ENCODE measurements around the gene TFF2. TPM values are rescaled to one million over a fixed set of nuclear protein-coding genes. Genes with fewer than 3 reads are reported as not detected.

Gene TFF2
- total RNA-seq, 1 donor, result not detected

DNA sequence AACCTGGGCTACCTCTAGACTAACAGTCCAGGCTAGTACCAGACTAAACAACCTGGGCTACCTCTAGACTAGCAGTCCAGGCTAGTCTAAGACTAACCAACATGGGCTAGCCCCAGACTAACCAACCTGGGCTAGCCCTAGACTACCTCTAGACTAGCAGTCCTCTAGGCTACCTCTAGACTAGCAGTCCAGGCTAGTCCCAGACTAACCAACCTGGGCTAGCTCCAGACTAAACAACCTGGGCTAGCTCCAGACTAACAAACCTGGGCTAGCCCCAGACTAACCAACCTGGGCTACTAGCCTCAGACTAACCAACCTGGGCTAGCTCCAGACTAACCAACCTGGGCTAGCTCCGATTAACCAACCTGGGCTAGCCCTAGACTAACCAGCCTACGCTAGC, 2.0 kb downstream of the TFF2 start:
- Histone ChIP-seq H3K9me3 (ENCODE audit: low read depth, low read length) (no peaks in the 10 kb centered on the region), H3K4me3 (ENCODE audit: low read length) (no peak overlapping the region), H3K4me1 (ENCODE audit: insufficient read depth, low read length) (no peaks in the 10 kb centered on the region), H3K27me3 (ENCODE audit: insufficient read depth, low read length) (no peaks in the 10 kb centered on the region)

DNA sequence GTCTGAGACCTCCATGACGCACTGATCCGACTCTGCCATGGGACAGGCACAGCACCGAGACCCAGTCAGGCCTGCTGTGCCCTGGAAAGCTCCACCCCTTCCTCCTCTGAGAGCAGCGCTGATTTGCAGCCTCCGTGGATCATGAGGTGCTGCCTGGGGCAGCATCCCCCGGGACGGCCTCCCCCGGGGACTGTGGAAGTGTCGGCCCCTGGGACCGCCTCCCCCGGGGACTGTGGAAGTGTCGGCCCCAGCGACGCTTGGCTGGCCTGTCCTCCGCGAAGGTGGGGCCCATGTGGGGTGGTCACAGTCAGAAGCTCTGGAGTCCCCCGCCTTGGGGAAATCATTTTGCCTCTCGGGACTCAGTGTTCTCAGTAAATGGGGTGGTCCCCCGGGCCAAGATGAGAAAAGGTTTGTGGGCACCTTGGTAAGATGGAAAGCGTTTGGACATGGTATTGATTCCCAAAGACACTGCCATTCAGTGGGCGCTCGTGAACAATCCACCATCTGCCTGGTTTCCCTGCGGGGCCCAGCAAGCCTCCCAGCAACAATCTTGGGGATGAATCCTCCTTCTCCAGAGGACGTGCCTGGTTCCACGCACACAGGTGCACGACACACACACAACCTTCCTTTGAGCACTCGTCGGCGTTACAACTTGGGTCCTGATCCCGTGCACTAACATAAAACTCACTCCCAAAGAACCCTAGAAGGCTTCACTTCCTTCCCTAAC, 3.0 kb downstream of the TFF2 start:
- Histone ChIP-seq H3K4me1 (ENCODE audit: insufficient read depth, low read length) (no peaks in the 10 kb centered on the region), H3K27me3 (ENCODE audit: insufficient read depth, low read length) (no peaks in the 10 kb centered on the region), H3K4me3 (ENCODE audit: low read length) (no peak overlapping the region), H3K9me3 (ENCODE audit: low read depth, low read length) (no peaks in the 10 kb centered on the region)

DNA sequence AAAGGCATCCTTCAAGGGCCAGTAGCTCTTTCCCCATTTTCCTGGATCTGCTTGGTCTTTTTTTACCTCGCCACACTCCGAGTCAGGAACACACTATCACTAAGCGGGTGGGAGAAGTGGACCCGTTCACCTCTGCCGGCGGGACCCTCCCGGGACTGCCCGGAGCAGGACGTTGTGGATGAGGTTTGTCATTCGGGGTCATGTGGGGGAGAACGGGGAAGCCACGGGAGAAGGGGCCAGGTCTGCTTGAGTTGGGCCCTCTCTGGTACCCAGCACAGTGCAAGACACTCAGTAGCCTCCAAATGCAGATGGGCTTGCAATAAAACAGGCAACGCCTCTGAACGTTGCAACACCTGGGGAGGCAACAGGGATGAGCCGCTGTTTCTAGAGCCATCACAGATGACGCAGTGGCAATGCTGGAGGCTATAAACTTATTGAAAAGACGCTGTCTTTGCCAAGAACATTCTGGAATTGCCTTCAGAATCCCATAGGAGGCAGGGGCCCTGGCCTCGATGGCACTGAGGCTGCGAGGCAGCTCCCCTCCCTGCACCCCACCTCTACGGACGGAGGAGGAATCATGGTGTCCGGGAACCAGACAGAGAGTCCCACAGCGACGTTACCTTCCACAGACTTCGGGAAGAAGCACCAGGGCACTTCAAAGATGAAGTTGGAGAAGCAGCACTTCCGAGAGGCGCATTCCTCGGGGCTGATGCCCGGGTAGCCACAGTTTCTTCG, 3.8 kb downstream of the TFF2 start:
- H3K4me3 ChIP-seq (ENCODE audit: low read length), result no peak overlapping the region
- no peaks in the 10 kb centered on the region for H3K4me1 ChIP-seq (ENCODE audit: insufficient read depth, low read length)
- H3K9me3 ChIP-seq (ENCODE audit: low read depth, low read length), result no peaks in the 10 kb centered on the region
- no peaks in the 10 kb centered on the region for H3K27me3 ChIP-seq (ENCODE audit: insufficient read depth, low read length)

DNA sequence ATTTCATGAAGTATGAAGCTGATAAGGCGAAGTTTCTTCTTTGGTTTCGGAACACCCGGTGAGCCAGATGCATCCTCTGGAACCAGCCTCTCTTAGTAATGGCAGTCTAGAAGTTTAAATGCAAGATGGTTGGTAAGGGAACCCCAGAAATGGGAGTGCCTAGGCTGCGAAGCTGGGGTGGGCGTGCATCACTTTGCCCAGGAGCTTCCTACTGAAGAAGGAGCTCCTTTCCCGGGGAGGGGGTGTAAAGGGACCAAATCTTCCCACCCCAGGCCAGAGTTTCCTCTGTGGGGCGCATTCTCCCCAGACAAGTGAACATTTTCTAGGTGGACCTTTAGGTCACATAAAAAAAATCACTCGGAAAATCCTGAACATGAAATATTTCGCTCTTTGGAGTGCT, 4.4 kb downstream of the TFF2 start:
- Histone ChIP-seq H3K27me3 (ENCODE audit: insufficient read depth, low read length) (no peaks in the 10 kb centered on the region), H3K4me1 (ENCODE audit: insufficient read depth, low read length) (no peaks in the 10 kb centered on the region), H3K9me3 (ENCODE audit: low read depth, low read length) (no peaks in the 10 kb centered on the region), H3K4me3 (ENCODE audit: low read length) (no peak overlapping the region)

DNA sequence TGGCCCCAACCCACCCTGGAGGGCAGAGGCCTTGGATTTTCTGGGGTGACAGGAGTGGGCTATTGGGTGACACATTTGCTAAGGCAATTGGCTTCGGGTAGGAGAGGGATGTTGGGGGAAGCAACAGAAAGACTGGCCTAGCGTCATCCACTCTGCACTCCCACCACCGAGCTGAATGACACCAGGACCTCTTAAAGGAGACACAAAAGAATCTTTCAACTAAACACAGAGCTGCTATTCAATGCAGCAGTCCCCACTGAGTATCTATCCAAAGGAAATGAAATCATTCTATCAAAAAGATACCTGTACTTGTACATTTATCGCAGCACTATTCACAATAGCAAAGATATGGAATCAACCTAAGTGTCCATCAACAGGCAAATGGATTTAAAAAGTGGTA, 6.2 kb downstream of the TFF2 start:
- H3K4me3 ChIP-seq (ENCODE audit: low read length), result no peak overlapping the region
- no peaks in the 10 kb centered on the region for H3K4me1 ChIP-seq (ENCODE audit: insufficient read depth, low read length)
- H3K9me3 ChIP-seq (ENCODE audit: low read depth, low read length), result no peaks in the 10 kb centered on the region
- no peaks in the 10 kb centered on the region for H3K27me3 ChIP-seq (ENCODE audit: insufficient read depth, low read length)

DNA sequence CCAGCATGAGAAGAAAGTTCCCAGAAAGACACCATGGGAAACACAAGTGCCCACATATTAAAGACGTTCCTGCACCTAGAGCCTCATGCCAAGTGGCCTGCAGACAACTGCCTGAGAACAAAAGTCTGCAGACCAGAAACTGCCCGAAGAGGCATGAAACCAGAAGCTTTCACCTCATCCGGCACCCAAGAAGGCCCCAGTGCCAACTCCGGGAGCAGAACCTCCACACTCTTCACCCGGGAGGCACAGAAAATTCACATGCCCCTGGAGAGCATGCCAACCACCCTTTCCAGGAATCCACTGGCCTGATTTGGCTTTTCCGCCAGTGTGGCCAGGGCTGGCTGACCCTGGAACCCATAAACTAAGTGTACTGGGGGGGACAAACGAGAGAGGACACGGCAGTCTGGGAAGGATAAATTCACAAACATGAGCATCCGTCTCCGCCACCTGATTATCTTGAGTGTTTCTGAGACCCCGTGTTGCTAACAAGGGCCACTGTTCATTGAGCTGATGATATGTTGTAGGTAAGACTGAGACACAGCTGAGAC, 6.8 kb downstream of the TFF2 start:
- no peaks in the 10 kb centered on the region for H3K4me1 ChIP-seq (ENCODE audit: insufficient read depth, low read length)

DNA sequence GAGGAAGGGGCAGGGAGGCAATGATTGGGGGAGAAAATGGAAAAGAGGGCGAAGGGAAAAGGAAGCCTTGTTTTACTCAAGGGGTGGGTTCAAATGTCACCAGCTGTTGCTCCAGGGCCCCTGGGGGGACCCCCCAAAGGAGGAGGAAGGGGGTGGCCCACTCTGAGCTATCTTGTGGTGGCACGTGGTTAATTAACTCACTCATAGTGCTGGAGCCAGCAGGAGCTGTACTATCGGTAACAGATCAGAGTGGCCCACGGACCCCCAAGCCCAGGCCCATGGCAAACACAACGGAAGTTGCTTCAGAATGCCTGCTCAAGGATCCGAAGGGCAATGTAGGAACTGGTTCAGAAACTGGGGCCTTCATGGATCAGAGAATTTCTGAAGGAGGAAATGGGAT, 7.2 kb downstream of the TFF2 start:
- Histone ChIP-seq H3K4me3 (ENCODE audit: low read length) (no peak overlapping the region), H3K9me3 (ENCODE audit: low read depth, low read length) (no peaks in the 10 kb centered on the region), H3K27me3 (ENCODE audit: insufficient read depth, low read length) (no peaks in the 10 kb centered on the region), H3K4me1 (ENCODE audit: insufficient read depth, low read length) (peaks cover under 1% of the 10 kb centered on the region)

More for the DNA sequence above, 6.8 kb downstream of the TFF2 start:
- no peaks in the 10 kb centered on the region for H3K27me3 ChIP-seq (ENCODE audit: insufficient read depth, low read length)
- no peaks in the 10 kb centered on the region for H3K9me3 ChIP-seq (ENCODE audit: low read depth, low read length)
- no peak overlapping the region for H3K4me3 ChIP-seq (ENCODE audit: low read length)

DNA sequence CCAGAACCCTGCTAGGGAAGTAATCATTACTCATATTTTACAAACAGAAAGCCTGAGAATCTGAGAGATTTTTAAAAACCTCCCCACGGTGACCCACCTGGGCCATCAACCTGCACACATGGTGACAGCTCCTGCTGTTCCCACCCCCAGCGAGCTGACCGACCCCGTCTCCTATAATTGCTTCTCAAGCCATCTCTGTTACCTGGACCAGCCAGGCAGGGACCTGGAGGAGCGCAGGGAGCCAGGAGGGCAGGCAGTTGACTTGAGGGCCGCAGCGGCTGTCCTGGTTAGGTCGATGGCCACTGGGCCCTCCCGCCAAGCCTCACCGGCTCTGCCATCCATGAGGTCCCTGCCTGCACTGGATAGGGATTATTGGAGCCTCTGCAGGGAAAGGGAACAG, 7.7 kb downstream of the TFF2 start:
- Histone ChIP-seq H3K9me3 (ENCODE audit: low read depth, low read length) (no peaks in the 10 kb centered on the region), H3K27me3 (ENCODE audit: insufficient read depth, low read length) (no peaks in the 10 kb centered on the region)

DNA sequence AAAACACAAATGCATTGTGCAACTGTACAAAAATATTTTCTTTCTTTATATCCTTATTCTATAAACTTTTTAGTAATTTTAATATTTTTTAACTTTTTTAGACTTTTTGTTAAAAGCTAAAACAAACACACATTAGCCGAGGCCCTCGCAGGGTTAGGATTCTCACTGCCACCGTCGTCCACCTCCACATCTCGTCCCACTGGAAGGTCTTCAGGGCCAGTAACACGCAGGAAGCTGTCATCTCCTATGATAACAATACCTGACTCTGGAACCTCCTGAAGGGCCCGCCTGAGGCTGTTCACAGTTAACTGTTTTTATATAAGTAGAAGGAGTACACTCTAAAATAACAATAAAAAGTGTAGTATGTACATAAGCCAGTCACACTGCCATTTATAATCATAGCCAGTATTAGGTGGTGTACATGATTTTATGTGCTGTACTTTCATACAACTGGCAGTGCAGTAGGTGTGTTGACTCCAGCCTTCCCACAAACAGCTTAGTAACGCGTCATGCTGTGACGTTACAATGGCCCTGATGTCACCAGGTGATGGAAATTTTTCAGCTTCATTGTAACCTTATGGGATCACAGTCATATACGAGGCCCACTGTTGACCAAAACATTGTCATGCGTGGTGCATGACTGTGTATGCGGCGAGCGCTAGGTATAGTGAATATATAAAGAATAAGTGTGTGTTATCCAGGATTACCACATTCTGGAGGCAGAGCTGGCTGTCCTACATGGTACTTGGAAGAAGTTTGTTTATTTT, 8.8 kb downstream of the TFF2 start:
- H3K9me3 ChIP-seq (ENCODE audit: low read depth, low read length), result no peaks in the 10 kb centered on the region
- peaks cover 10% of the 10 kb centered on the region for H3K4me1 ChIP-seq (ENCODE audit: insufficient read depth, low read length)
- no peak overlapping the region for H3K4me3 ChIP-seq (ENCODE audit: low read length)
- H3K27me3 ChIP-seq (ENCODE audit: insufficient read depth, low read length), result no peaks in the 10 kb centered on the region

More for the DNA sequence above, 7.7 kb downstream of the TFF2 start:
- Histone ChIP-seq H3K4me1 (ENCODE audit: insufficient read depth, low read length) (peaks cover 5% of the 10 kb centered on the region), H3K4me3 (ENCODE audit: low read length) (no peak overlapping the region)

DNA sequence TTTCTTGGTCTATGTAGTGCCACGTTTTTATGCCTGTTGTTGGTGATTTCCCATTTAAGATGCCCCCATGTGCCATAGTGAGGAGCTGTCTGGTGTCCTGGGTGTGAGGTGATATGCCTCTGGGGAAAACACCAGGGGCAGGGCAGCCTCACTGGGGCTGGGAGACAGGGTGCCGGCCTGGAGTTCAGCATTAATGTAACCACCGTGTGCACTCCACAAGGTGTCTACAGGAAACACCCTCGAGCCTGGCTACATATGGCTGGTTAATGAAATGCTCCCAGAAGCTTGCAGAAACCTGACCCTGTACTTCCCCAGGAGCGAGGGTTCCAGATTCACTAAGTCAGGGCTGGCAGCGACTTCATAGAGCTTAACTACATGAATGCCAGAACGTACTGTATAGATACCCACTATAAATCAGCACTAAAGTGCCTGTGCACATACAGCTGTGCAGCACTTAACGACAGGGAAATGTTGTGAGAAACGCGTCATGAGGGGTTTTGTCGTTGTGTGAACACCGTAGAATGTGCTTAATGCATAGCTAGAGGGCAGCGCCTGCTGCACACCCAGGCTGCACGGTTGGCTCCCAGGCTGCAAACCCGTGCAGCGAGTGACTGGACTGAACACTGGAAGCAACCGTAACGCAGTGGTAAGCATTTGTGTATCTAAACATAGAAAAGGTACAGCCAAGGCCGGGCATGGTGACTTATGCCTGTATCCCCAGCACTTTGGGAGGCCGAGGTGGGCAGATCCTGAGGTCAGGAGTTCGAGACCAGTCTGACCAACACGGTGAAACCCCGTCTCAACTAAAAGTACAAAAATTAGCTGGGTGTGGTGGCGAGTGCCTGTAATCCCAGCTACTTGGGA, 10.4 kb downstream of the TFF2 start:
- peaks cover 10% of the 10 kb centered on the region for H3K4me1 ChIP-seq (ENCODE audit: insufficient read depth, low read length)
- no peak overlapping the region for H3K4me3 ChIP-seq (ENCODE audit: low read length)
- no peaks in the 10 kb centered on the region for H3K27me3 ChIP-seq (ENCODE audit: insufficient read depth, low read length)
- no peaks in the 10 kb centered on the region for H3K9me3 ChIP-seq (ENCODE audit: low read depth, low read length)

DNA sequence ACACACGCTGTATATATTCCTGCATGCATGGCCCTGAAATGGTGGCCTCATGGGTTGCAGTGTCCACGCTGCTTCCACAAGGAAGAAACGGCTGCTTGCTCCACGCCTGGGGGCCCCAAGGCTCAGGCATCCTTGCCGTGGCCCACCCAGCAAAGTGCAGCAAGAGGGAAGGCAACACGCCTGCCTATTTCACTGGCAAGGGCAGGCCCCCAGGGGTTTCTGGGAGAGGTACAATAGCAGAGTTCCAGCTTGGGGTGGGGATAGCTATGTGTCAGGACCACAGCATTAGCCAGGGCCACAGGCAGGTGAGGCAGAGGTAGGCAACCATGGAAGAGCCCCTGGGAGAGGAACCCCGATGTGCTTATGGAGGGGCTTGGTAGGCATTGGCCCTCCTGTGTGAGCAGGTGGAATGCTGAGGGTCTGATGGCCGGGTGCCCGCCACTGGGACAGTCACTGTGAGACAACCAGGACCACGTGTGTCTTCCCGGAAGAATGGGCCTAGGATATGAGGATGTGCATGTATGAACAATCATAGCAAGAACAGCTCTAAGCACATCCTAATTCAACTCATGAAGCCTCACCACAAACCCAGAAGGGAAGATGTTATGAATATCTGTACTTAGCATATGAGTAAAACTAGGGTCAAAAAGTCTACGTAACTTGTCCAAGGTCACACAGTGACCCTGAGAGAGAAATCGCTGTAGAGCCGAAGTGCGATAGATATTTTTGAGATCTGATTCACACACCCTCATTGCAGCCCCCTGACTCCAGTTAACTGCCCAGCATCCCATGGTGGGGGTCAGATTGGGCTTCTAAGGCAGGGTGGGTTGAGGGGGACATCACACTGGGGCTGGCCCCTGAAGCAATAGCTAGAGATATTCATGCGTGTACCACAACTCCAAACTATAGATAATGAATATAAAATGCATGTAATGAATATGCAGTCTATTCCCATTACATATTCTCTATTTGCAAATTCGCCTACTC, 11.8 kb downstream of the TFF2 start:
- Histone ChIP-seq H3K4me1 (ENCODE audit: insufficient read depth, low read length) (peaks cover 10% of the 10 kb centered on the region), H3K9me3 (ENCODE audit: low read depth, low read length) (no peaks in the 10 kb centered on the region), H3K27me3 (ENCODE audit: insufficient read depth, low read length) (no peaks in the 10 kb centered on the region), H3K4me3 (ENCODE audit: low read length) (no peak overlapping the region)

DNA sequence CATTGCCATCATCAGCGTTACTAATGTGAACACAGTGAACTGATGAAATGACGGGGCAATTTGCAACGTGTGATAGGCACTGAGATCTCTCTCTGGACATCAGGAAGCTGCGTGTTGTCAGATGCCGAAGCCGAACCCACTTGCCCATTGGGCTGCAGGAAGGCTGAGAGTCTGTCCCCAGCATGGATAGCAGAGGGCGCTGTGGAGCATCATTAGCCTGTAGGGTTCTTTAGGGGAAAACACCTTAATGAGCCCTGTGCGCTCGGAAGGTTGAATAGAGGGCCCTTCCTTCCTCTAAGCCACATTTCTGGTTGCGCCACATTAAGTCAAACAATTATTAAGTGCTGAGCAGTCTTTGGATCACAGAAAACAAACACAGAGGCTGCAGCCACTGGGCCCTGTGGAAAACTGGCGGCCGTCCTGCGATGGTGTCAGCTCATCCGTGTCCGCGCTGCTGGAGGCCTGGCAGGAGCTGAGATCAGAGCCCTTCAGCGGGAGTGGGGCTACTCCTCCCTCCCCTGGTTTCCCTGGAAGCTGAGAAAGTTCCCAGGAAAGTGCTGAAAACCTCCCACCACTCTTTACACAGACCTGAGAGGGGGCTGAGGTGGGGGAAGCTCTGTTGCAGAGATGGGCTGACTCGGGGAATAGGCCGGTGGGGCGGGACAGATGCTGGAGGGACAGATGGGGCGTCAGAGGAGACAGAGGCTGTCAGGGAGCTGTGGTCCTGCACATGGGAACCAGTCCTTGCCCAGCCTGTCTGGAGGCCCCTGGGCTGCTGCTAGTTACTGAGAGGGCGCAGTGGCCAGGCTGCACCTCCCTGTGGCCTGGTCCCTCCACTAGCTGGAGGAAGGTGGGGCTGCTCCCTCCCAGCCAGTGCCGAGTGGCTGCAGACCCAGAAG, 12.7 kb downstream of the TFF2 start:
- no peaks in the 10 kb centered on the region for H3K27me3 ChIP-seq (ENCODE audit: insufficient read depth, low read length)
- H3K4me1 ChIP-seq (ENCODE audit: insufficient read depth, low read length), result peaks cover 10% of the 10 kb centered on the region
- no peak overlapping the region for H3K4me3 ChIP-seq (ENCODE audit: low read length)
- H3K9me3 ChIP-seq (ENCODE audit: low read depth, low read length), result no peaks in the 10 kb centered on the region

DNA sequence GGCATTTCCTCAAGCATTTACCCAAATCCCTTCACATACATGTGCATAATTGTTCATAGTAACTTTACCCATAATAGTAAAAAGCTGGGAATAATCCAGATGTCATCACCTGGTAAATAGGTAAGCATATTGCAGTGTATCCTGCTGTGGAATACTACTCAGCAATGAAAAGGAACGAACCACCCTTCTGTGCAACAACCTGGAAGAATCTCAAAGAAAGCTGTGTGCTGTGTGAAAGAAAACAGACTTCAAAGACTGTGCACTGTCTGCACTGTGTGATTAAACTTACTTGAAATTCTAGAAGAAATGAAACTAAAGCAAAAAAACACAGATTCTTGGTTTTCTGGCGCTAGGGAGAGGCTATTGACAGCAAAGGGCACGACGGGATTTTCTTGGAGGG, 13.5 kb downstream of the TFF2 start:
- Histone ChIP-seq H3K4me3 (ENCODE audit: low read length) (no peak overlapping the region), H3K9me3 (ENCODE audit: low read depth, low read length) (no peaks in the 10 kb centered on the region), H3K27me3 (ENCODE audit: insufficient read depth, low read length) (no peaks in the 10 kb centered on the region), H3K4me1 (ENCODE audit: insufficient read depth, low read length) (peaks cover 10% of the 10 kb centered on the region)
